Activated effector memory CD4-positive, alpha-beta T cell treated with Interleukin-2 at 50 U/mL for 16 hours (primary cell): Measurements from ENCODE around the gene IL17RC.
"Not testable (repeated sequence)": the region's sequence is repeated elsewhere in the genome, so short reads cannot be mapped to it uniquely, and the experiment has no call there.

Experiments
- DNase-seq: peaks from one replicate; pipeline ENCODE4 v3.0.0-alpha.2; 2020

Gene IL17RC

GRCh38 chr3:9895715-9896114, 21.2 kb upstream of the IL17RC start:
- DNase-seq, result not testable (repeated sequence)

GRCh38 chr3:9896755-9897407, 20.0 kb upstream of the IL17RC start:
- DNase-seq, result not testable (repeated sequence)

- DNase-seq, result no peak
Measured at GRCh38 chr3:9897408-9898372, 19.2 kb upstream of the IL17RC start.

GRCh38 chr3:9898467-9899241, 18.2 kb upstream of the IL17RC start:
- DNase-seq, result no peak

GRCh38 chr3:9899289-9899791, 17.6 kb upstream of the IL17RC start:
- no peak for DNase-seq

- DNase-seq, result not testable (repeated sequence)
Measured at GRCh38 chr3:9900965-9901415, 15.9 kb upstream of the IL17RC start.

- DNase-seq, result peak; percentile 28
Measured at GRCh38 chr3:9901967-9902366, 14.9 kb upstream of the IL17RC start.

GRCh38 chr3:9902372-9903237, 14.3 kb upstream of the IL17RC start, which contains the start of gene IL17RE:
TSS of gene IL17RE (plus strand) at chr3:9902848. CDS start at chr3:9902933, 85 bp downstream.
- no peak for DNase-seq

GRCh38 chr3:9903238-9903624, 13.7 kb upstream of the IL17RC start:
- no peak for DNase-seq

GRCh38 chr3:9903904-9904303, 13.0 kb upstream of the IL17RC start:
- DNase-seq, result no peak

- DNase-seq, result no peak
Measured at GRCh38 chr3:9906480-9906879, 10.4 kb upstream of the IL17RC start.

- no peak for DNase-seq
Measured at GRCh38 chr3:9908286-9908685, 8.6 kb upstream of the IL17RC start.

- DNase-seq, result no peak
Measured at GRCh38 chr3:9909221-9910013, 7.5 kb upstream of the IL17RC start.

GRCh38 chr3:9911863-9912262, 5.0 kb upstream of the IL17RC start:
- no peak for DNase-seq

- DNase-seq, result no peak
Measured at GRCh38 chr3:9912294-9912935, 4.5 kb upstream of the IL17RC start.

GRCh38 chr3:9913601-9914000, 3.3 kb upstream of the IL17RC start:
- DNase-seq, result no peak

- no peak for DNase-seq
Measured at GRCh38 chr3:9914011-9914410, 2.9 kb upstream of the IL17RC start.

GRCh38 chr3:9914559-9915253, 2.2 kb upstream of the IL17RC start:
- no peak for DNase-seq

GRCh38 chr3:9915254-9916141, 1.4 kb upstream of the IL17RC start:
- no peak for DNase-seq
